ENCODE results near the gene RPRM. TPM values are rescaled to one million over a fixed set of nuclear protein-coding genes. Genes with fewer than 3 reads are reported as not detected.

Gene RPRM
- total and polyA plus RNA-seq, 12 donors = 0.03 to 0.16 TPM; not detected in 10

- no peak for TF ChIP-seq CTCF (IDR thresholded peaks at IDR 0.05)
- no peak for DNase-seq
- Histone ChIP-seq H3K9me3 (peaks cover 0 to 9% (median 0%) of the 10 kb centered on the region in 11 donors), H3K4me3 (no peak overlapping the region), H3K27me3 (no peaks in the 10 kb centered on the region), H3K27ac (no peak overlapping the region), H3K36me3 (no peaks in the 10 kb centered on the region), H3K4me1 (no peaks in the 10 kb centered on the region)
- WGBS, 2 donors = 78 to 80% methylated on average over 3 of the region's 3 CpGs
- intact Hi-C loops (cut with DNase I) = no loop called here
- no peak for ATAC-seq
Observed at GRCh38 chr2:153433403-153433802, 45.2 kb downstream of the RPRM start.

- Histone ChIP-seq H3K27ac (no peak overlapping the region), H3K9me3 (peaks cover 0 to 9% (median 0%) of the 10 kb centered on the region in 11 donors), H3K4me3 (no peak overlapping the region), H3K27me3 (no peaks in the 10 kb centered on the region), H3K36me3 (no peaks in the 10 kb centered on the region), H3K4me1 (no peaks in the 10 kb centered on the region)
- no peak for TF ChIP-seq CTCF (IDR thresholded peaks at IDR 0.05)
- no peak for ATAC-seq
- intact Hi-C loops (cut with DNase I) = no loop called here
- 40 to 51% methylated on average over 2 of the region's 2 CpGs for WGBS, 2 donors
- DNase-seq = no peak
Observed at GRCh38 chr2:153432381-153432780, 46.2 kb downstream of the RPRM start.

- Histone ChIP-seq H3K27ac (no peak overlapping the region), H3K36me3 (no peaks in the 10 kb centered on the region), H3K9me3 (peaks cover 0 to 9% (median 0%) of the 10 kb centered on the region in 11 donors), H3K4me1 (no peaks in the 10 kb centered on the region), H3K27me3 (no peaks in the 10 kb centered on the region), H3K4me3 (no peak overlapping the region)
- no peak for TF ChIP-seq CTCF (IDR thresholded peaks at IDR 0.05)
- DNase-seq = no peak
- ATAC-seq = no peak
- 67 to 78% methylated on average over 1 of the region's 1 CpG for WGBS, 2 donors
- intact Hi-C loops (cut with DNase I) = no loop called here
Observed at GRCh38 chr2:153431114-153431513, 47.4 kb downstream of the RPRM start.

Measured in heart right ventricle (tissue), 16 donors.